Choroid plexus epithelial cell (primary cell): ENCODE measurements around the gene VPS51.
A peak's percentile ranks its signal among the peaks of the same experiment; 100 is the strongest.
"Not testable (repeated sequence)": the region's sequence is repeated elsewhere in the genome, so short reads cannot be mapped to it uniquely, and the experiment has no call there.

Source experiments
- DNase-seq: peaks from one replicate; pipeline ENCODE4 v3.0.0-alpha.2; 2010; ENCODE audit warnings: low read depth
- H3K4me3 ChIP-seq: 2 replicates; pipeline ENCODE4 v1.5.1; 2011; ENCODE audit warnings: low read depth, mild to moderate bottlenecking, control low read depth, low read length, moderate library complexity
- CTCF ChIP-seq: conservative IDR thresholded peaks from 2 replicates; pipeline ENCODE4 v1.5.1; 2011; ENCODE audit warnings: low read depth, mild to moderate bottlenecking, control low read depth, inconsistent platforms, low read length, moderate library complexity

The VPS51 gene

DNA sequence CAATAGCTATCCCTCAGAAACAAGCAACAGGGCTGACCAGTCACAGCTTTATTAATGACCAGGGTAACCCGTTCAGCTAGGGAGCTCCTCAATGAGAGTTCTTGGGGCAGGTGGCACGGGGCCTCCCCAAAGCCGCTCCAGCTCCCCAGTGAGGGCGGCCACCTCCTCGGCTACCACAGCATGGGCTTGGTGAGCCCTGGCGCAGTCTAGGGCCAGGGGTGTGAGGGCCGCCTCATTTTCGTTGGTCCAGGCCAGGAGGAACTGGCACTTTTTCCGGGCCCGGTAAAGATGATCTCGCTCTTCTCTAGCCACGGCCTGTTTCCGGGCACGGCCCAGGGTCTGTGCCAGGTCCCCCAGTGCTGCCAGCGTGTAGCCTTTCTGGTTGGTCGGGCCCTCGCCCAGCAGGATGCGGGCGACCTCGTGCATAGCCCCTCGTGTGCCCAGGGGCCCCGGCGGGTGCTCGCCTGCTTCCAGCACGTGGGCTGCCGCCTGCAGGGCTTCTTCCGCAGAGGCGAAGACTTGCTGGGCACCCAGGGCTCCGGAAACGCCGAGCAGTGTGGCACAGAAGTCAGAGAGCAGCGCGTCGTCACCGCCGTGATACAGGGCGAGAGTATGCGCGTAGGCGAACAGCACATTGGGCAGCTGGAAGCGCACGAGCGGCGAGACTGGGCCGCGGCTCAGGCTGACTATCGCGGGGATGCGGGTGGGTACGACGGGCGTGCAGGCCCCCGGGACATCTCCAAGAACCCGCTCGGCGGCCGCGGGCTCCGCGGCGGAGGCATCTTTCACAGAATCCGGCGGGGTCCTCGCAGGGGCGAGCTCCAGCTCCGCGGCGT lies 20.6 kb downstream of the VPS51 start:
- no peak for TF ChIP-seq CTCF
- H3K4me3 ChIP-seq: peak overlapping the region; percentile 94
- DNase-seq: peak; percentile 65

GRCh38 chr11:65117206-65118096 lies 21.4 kb downstream of the VPS51 start, which contains the start of gene ZNHIT2:
Gene ZNHIT2 (minus strand): TSS chr11:65117701. CDS start chr11:65117653, 48 bp downstream.
- H3K4me3 ChIP-seq: peak within 1 kb of the TSS; percentile 94
- DNase-seq: peak; percentile 99
- peak; percentile 91 for TF ChIP-seq CTCF

DNA sequence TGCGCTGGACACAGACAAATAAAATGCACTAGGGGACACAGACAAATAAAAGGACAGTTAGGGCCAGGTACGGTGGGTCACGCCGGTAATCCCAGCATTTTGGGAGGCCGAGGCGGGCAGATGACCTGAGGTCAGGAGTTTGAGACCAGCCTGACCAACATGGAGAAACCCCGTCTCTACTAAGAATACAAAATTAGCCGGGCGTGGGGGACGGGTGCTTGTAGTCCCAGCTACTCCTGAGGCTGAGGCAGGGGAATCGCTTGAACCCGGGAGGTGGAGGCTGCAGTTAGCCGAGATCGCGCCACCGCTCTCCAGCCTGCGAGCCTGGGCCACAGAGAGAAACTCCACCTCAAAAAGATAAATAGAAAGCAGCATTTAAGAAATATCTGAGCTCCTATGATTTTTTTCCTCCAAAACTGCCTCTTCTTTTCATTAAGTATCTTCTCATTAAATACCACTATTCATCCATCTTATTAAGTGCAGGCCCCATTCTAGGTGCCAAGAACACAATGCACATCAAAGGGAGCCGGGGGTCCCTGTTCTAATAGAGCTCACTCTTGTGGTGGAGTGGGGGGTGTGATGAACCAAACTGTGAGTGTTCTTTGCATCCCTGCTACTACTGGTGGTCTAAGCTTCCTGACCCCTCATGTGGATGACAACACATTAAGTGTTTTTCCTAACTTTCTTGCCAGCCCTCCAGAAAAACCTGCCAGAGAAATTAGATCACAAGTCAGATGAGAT lies 22.3 kb downstream of the VPS51 start:
- DNase-seq: no peak
- TF ChIP-seq CTCF: no peak
- H3K4me3 ChIP-seq: no peak overlapping the region

DNA sequence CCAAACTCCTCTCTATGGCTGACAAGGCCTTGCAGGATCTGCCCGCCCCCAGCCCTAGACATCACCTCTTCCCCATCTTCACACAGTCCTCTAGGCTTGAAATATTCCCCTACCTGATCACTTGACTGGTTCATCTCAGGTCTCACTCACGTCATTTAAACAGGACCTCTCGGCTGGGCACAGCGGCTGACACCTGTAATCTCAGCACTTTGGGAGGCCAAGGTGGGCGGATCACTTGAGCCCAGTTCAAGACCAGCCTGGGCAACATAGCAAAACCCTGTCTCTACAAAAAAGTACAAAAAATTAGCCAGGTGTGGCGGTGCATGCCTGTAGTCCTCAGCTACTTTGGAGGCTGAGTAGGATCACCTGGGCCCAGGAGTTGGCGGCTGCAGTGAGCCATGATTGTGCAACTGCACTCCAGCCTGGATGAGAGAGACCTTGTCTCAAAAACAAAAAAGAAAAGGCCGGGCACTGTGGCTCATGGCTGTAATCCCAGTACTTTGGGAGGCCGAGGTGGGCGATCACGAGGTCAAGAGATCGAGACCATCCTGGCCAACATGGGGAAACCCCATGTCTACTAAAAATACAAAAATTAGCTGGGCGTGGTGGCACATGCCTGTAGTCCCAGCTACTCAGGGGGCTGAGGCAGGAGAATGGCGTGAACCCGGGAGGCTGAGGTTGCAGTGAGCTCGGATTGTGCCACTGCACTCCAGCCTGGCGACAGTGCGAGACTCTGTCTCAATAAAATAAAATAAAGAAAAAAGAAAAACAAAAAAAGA lies 23.1 kb downstream of the VPS51 start:
- not testable (repeated sequence) for DNase-seq, H3K4me3 ChIP-seq

- no peak overlapping the region for H3K4me3 ChIP-seq
- no peak for TF ChIP-seq CTCF
- no peak for DNase-seq
These were observed 23.6 kb downstream of the VPS51 start for GRCh38 chr11:65119670-65119995.

GRCh38 chr11:65120831-65121230 lies 24.8 kb downstream of the VPS51 start:
- H3K4me3 ChIP-seq: peak overlapping the region; percentile 98
- TF ChIP-seq CTCF: no peak
- no peak for DNase-seq
